Right renal cortex interstitium (tissue), 3 donors: Measurements from ENCODE around the gene PRIM1. TPM values are rescaled to one million over a fixed set of nuclear protein-coding genes. Genes with fewer than 3 reads are reported as not detected.
"Not testable (repeated sequence)": the region's sequence is repeated elsewhere in the genome, so short reads cannot be mapped to it uniquely, and the experiment has no call there.

Experiments
- DNase-seq, 3 donors: peaks; one replicate each; pipeline ENCODE4 v3.0.0-alpha.2; 2013; ENCODE audit warnings: low read depth in 3 of 3, low spot score in 2 of 3
- polyA plus RNA-seq, 3 donors: library from polyadenylated mRNA; unstranded; fragments of 120-200 nt; gene quantifications; one replicate each; pipeline ENCODE4 v1.2.1, GENCODE V29; 2013; ENCODE audit not compliant: insufficient read length in 3 of 3

Gene PRIM1
- polyA plus RNA-seq: 10 to 100 TPM; 17.6 to 23.6 (median 21.6) TPM

DNA sequence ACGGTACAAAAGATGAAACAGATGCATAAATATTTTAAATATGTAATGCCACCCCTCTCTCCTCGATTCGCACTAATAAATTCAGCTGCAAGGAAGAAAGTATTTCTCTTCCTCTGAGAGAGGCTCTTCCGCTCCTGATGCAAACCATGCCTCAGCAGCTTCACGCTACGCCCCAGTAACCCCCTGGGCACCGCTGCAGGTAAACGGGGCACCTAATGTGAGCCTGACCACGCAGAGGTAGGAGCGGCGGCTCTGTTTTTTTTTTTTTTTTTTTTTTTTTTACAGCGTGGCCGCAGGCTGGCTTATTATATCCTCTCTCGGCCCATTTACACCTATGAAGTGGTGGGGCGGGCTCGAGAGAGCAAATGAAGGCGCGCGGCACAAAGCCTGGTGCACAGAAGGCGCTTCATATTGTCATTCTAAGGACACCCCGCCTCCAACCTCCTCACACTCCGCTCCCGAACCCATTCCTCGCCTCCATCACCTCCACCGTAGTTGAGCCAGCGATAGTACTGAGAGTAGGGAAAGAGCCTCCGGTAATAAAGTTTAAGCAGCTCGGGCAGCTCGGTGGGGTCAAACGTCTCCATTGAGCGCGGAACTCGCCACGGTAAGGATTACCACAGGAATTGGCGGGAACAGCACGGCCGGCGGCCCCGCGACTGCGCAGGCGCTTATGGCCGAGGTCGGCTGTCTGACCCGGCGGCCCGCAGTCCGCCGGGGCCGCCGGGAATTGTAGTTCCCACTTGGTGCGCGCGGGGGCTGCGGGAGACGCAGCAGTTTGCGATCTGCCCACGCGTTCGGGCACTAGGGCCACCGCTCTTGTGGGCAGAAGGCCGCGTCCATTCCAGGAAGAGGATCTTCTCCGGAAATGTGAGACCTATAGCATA, at the start of gene PRIM1:
Gene PRIM1, minus strand, starts transcription at position 612 of the 887 bp plus-strand sequence. Its CDS starts 25 bp downstream, at position 587.
- peak; percentile 56 to 75 (median 61) for DNase-seq

DNA sequence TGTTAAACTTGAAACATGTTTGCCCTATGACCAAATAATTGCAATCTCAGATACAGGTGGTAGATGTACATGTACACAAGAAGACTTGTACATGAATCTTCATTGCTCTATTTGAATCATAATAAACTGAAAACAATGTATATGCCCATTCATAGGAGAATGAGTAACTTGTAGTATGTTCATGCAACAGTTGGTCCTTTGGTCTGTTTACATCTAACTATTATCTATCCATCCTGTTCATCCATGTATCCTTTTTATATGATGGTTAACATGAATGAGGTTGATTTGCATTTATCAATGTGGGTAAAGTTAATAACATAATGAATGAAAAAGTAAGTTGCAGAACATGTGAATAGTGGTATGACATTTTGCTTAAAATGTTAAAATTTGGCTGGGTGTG, 48.1 kb upstream of the PRIM1 start:
- no peak for DNase-seq

GRCh38 chr12:56799345-56799744, 47.2 kb upstream of the PRIM1 start:
- DNase-seq: not testable (repeated sequence)

- not testable (repeated sequence) for DNase-seq
Measured at GRCh38 chr12:56795791-56796190, 43.7 kb upstream of the PRIM1 start.

DNA sequence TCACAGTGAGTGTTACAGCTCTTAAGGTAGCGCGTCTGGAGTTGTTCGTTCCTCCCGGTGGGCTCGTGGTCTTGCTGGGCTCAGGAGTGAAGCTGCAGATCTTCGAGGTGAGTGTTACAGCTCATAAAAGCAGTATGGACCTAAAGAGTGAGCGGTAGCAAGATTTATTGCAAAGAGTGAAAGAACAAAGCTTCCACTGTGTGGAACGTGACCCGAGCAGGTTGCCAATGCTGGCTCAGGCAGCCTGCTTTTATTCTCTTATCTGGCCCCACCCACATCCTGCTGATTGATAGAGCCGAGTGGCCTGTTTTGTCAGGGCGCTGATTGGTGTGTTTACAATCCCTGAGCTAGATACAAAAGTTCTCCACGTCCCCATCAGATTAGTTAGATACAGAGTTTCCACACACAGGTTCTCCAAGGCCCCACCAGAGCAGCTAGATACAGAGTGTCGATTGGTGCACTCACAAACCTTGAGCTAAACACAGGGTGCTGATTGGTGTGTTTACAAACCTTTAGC, 43.0 kb upstream of the PRIM1 start:
- DNase-seq: not testable (repeated sequence)

GRCh38 chr12:56793124-56793523, 41.0 kb upstream of the PRIM1 start:
- not testable (repeated sequence) for DNase-seq

GRCh38 chr12:56792678-56793077, 40.6 kb upstream of the PRIM1 start:
- no peak for DNase-seq

- DNase-seq: not testable (repeated sequence)
Measured at GRCh38 chr12:56789429-56789828, 37.3 kb upstream of the PRIM1 start.

DNA sequence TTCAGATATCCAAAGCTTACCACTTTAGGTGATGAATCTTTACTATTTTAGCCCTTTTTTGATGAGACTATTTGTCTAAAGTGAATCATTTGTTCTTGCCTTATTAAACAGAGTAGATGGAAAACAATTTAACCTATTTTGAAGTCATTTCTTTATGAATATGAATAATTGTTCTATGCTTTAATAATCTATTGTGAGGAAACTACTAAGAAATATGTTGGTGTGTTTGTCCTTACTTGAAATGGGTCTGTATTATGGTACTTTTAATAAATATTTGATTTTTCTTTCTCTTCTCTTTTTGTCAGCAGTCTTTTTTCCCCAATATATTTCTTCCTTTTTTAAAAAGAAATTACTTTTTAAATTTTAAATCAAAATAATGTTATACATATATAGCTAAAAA, 35.4 kb upstream of the PRIM1 start:
- DNase-seq: no peak

- no peak for DNase-seq
Measured at GRCh38 chr12:56785874-56786273, 33.8 kb upstream of the PRIM1 start.

DNA sequence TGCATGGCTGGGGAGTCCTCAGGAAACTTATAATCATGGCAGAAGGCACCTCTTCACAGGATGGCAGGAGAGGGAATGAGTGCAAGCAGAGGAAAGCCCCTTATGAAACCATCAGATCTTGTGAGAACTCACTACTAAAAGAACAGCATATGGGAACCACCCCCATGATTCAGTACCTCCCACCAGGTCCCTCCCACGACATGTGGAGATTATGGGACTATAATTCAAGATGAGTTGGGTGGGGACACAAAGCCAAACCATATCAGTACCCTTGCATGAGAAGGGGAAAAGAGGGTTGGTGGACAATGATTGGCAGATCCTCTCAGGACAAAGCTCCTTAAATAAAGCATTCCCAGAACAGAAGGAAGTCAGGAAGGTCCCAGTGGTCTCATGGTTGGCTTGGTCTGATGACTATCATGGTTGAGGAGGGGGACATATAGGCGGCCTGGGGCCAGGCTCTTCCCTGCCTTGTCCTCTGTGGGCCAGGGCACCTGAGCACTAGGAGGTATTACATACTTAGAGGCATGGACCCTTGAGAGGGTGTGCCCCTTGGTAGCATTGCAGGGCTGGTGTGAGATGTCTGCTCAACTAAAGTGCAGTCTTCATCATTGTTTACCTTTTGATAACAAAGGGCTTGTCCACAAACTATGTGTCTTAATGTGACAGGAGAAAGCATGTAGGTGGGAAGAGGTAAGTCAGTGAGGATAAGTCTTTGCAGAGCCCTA, 33.2 kb upstream of the PRIM1 start:
- no peak for DNase-seq

DNA sequence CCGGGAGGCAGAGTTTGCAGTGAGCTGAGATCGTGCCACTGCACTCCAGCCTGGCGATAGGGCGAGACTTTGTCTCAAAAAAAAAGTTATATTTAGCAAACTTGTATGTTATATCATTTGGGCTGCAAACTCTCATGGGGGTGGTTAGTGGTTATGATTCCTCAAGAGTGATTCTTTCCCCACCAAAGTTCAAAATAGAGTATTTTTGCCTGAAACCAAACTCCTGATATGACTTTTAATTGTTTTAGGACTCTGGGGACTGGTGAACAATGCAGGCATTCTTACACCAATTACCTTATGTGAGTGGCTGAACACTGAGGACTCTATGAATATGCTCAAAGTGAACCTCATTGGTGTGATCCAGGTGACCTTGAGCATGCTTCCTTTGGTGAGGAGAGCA, 29.6 kb upstream of the PRIM1 start:
- no peak for DNase-seq

- no peak for DNase-seq
Measured at GRCh38 chr12:56778756-56779155, 26.6 kb upstream of the PRIM1 start.

DNA sequence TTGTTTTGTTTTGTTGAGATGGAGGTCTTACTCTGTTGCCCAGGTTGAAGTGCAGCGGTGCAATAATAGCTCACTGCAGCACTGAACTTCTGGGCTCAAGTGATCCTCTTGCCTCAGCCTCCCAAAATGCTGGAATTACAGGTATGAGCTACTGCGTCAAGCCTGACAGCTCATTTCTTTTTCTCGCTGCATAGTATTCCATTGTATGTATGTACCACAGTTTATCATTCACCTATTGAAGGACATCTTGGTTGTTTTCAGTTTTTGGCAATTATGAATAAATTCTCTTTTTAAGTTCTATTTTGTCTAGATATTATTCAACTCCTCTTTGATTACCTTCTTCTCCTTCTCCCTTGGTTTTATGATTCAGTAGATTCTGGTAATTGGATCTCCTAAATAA, 24.5 kb upstream of the PRIM1 start:
- DNase-seq: no peak

DNA sequence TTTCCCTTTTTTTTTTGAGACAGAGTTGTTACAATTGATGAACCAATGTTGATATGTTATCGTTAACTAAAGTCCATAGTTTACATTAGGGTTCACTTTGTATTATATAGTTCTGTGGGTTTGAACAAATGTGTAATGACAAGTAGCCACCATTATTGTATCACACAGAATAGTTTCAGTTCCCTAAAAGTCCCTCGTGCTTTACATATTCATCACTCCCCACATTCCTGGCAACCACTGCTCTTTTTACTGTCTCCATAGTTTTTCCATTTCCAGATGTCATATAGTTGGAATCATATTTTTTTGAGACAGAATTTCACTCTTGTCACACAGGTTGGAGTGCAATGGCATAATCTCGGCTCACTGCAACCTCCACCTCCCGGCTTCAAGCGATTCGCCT, 23.5 kb upstream of the PRIM1 start:
- no peak for DNase-seq

GRCh38 chr12:56773113-56773512, 21.0 kb upstream of the PRIM1 start:
- no peak for DNase-seq

DNA sequence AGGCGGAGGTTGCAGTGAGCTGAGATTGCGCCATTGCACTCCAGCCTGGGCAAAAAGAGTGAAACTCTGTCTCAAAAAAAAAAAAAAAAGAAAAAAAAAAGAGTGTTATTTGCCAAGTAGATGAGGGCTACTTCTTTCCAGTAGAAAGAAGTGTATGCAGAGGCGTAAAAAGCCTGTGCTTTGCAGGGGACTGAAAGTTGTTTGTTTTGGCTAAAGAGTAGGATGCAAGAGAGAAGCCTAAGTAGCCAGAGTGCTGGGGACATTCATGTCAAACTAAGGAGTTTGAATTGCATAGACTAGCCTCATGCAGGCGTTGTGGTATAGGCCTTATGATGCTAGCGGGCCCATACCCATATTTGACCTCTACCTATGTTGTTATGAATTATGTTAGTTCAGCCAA, 20.5 kb upstream of the PRIM1 start:
- DNase-seq: no peak

- DNase-seq: no peak
Measured at GRCh38 chr12:56769868-56770267, 17.7 kb upstream of the PRIM1 start.

GRCh38 chr12:56768424-56768823, 16.3 kb upstream of the PRIM1 start:
- DNase-seq: no peak

DNA sequence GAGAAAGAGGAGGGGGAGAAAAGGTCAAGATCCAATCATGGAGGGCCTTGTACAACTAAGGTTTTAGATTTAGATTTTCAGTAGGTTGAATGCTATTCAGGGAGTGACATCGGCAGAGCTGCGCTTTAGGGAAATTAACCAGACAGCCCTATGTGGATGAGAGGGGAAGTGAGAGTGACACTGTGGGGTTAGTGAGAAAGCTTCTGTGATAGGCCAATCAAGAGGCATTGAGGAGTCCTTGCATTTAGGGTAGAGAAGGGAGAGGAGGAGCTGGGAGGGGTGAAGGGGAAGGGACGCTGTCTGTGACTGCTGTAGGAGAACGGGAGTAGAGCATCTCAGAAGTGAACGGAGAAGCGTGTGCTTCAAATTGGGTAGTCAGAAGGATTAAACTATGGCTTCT, 14.4 kb upstream of the PRIM1 start:
- no peak for DNase-seq
